ENCODE data around the gene TMEM43.

- TF ChIP-seq CTCF (IDR thresholded peaks at IDR 0.05; ENCODE audit: low read depth, low read length, poor library complexity, severe bottlenecking), result no peak
- TF ChIP-seq EZH2phosphoT487 (IDR thresholded peaks at IDR 0.05; ENCODE audit: borderline replicate concordance, low read length), result no peak
Observed at GRCh38 chr3:14133188-14133800, 8.4 kb downstream of the TMEM43 start.

Data from DOHH2 (cell line).